Natural killer cell treated with Interleukin-12 subunit alpha and Interleukin-12 subunit beta and Interleukin-15 and Interleukin-18, amount 100 ng/mL, for 72 hours (primary cell): ENCODE results near the gene MAN2B2. TPM values are rescaled to one million over a fixed set of nuclear protein-coding genes. Genes with fewer than 3 reads are reported as not detected.
A peak's percentile ranks its signal among the peaks of the same experiment; 100 is the strongest.
"Not testable (repeated sequence)": the region's sequence is repeated elsewhere in the genome, so short reads cannot be mapped to it uniquely, and the experiment has no call there.

Experiments used
- ATAC-seq, 2 donors: fragments of 150-1000 bp; cut with Tn5 transposase in 1 of 2; sonication (Bioruptor Pico), chemical (Tn5 transposase) in 1 of 2; 2 replicates each; pipeline ENCODE4 v1.10.0; 2021
- DNase-seq: peaks from one replicate; pipeline ENCODE4 v3.0.0; 2022; ENCODE audit warnings: low spot score
- H3K27ac Mint-ChIP-seq, 2 donors: 1 replicate in 1 of 2; 2 replicates in 1 of 2; pipeline ENCODE4 v1.8.0; 2022; ENCODE audit warnings: mixed read lengths in 2 of 2, mild to moderate bottlenecking in 1 of 2, moderate library complexity in 1 of 2
- H3K27me3 Mint-ChIP-seq, 2 donors: 1 replicate in 1 of 2; 2 replicates in 1 of 2; pipeline ENCODE4 v1.8.0; 2022; ENCODE audit warnings: mixed read lengths in 2 of 2
- H3K36me3 Mint-ChIP-seq: one replicate; pipeline ENCODE4 v1.8.0; 2022; ENCODE audit warnings: mixed read lengths
- H3K4me1 Mint-ChIP-seq, 2 donors: 1 replicate in 1 of 2; 2 replicates in 1 of 2; pipeline ENCODE4 v1.8.0; 2022; ENCODE audit warnings: low read depth in 2 of 2, mixed read lengths in 2 of 2, mild to moderate bottlenecking in 1 of 2
- H3K4me3 Mint-ChIP-seq: one replicate; pipeline ENCODE4 v1.8.0; 2022; ENCODE audit warnings: mixed read lengths
- H3K9me3 Mint-ChIP-seq: 2 replicates; pipeline ENCODE4 v1.8.0; 2022; ENCODE audit warnings: mixed read lengths
- total RNA-seq, 2 donors: library from RNA; stranded (reverse); gene quantifications; one replicate each; pipeline ENCODE4 v1.2.3, GENCODE V29; 2022

The MAN2B2 gene
- total RNA-seq, 2 donors from 2014 or later = 23.8 to 30.7 TPM

DNA sequence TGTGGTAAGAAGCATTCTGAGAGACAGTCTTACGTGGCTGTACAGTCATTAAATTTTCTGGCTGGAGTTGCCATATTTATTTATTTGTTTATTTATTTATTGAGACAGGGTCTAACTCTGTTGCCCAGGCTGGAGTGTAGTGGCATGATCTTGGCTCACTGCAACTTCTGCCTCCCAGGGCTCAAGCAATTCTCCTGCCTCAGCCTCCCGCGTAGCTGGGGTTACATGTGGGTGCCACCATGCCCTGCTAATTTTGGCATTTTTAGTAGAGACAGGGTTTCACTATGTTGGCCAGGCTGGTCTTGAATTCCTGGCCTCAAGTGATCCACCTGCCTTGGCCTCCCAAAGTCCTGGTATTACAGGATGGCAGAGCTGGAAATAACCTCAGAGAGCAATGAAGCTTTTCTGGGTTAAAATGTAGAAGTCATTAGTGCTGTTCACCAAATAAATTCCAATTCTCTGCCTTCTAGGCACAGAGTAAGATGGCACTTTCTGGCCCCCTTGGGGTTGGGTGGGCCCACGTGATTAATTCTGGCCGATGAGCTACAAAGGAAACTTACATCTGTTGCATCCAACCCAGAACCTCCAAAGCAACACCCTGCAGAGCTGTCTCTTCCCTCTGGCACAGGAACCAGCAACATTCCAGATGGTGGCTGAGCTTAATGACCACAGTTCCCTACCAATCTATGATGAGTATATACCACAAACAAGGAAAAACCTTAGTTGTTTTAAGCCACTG lies 70.0 kb downstream of the MAN2B2 start:
- ATAC-seq = no peak
- no peak overlapping the region for H3K27ac Mint-ChIP-seq
- no peaks in the 10 kb centered on the region for H3K9me3 Mint-ChIP-seq
- peaks cover 17 to 36% of the 10 kb centered on the region in 2 donors for H3K4me1 Mint-ChIP-seq
- H3K27me3 Mint-ChIP-seq = no peaks in the 10 kb centered on the region
- DNase-seq = no peak
- peaks cover 23% of the 10 kb centered on the region for H3K36me3 Mint-ChIP-seq
- H3K4me3 Mint-ChIP-seq = no peak overlapping the region

GRCh38 chr4:6647169-6647568 lies 72.2 kb downstream of the MAN2B2 start:
- H3K4me3 Mint-ChIP-seq = no peak overlapping the region
- H3K4me1 Mint-ChIP-seq = peaks cover 6 to 17% of the 10 kb centered on the region in 2 donors
- no peaks in the 10 kb centered on the region for H3K9me3 Mint-ChIP-seq
- peaks cover 6% of the 10 kb centered on the region for H3K36me3 Mint-ChIP-seq
- no peak for DNase-seq
- no peak for ATAC-seq
- H3K27ac Mint-ChIP-seq = peak overlapping the region in 1 of 2 donors; percentile 3
- no peaks in the 10 kb centered on the region for H3K27me3 Mint-ChIP-seq

DNA sequence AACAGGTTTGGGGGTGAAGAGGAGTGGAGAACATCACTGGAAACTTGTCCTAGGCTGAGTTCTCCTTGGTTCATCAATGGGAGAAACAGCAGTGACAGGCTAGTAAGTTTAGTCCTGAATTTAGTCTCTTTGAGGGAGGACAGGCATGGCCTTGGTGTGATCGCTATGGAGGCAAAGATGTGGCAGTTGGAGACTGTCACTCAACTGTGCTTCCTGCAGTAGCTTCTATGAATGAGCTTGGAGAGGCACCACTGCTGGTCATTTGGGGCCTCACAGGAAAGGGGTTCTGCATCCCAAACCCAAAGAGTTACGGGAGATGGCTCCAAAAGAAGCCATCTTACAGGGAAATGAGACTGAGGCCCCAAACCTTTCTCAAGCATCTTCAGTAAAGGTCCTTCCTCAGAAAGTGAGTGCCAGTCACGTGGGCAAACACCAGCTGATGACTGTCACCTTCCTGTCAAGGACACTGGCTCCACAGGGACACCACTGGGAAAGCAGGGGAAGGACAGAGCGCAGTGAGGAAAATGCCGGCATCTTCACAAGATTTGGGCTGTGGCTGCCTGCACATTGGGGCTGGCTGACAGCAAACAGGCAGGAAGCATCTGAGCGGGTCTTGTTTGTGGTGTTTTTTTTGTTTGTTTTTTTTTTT lies 72.7 kb downstream of the MAN2B2 start:
- no peak for ATAC-seq
- Mint-ChIP-seq H3K27ac (peak overlapping the region in 1 of 2 donors; percentile 3), H3K4me1 (peaks cover under 1 to 11% of the 10 kb centered on the region in 2 donors), H3K4me3 (no peak overlapping the region), H3K27me3 (no peaks in the 10 kb centered on the region), H3K9me3 (no peaks in the 10 kb centered on the region), H3K36me3 (peaks cover under 1% of the 10 kb centered on the region)
- no peak for DNase-seq

- peaks cover 0 to 3% of the 10 kb centered on the region in 2 donors for H3K4me1 Mint-ChIP-seq
- H3K36me3 Mint-ChIP-seq = no peaks in the 10 kb centered on the region
- no peak for ATAC-seq
- H3K27me3 Mint-ChIP-seq = no peaks in the 10 kb centered on the region
- no peaks in the 10 kb centered on the region for H3K9me3 Mint-ChIP-seq
- no peak for DNase-seq
- no peak overlapping the region for H3K27ac Mint-ChIP-seq
- no peak overlapping the region for H3K4me3 Mint-ChIP-seq
Observed at GRCh38 chr4:6649216-6649615, 74.2 kb downstream of the MAN2B2 start.

- H3K36me3 Mint-ChIP-seq, H3K9me3 Mint-ChIP-seq, H3K27me3 Mint-ChIP-seq, ATAC-seq, DNase-seq, H3K27ac Mint-ChIP-seq, H3K4me1 Mint-ChIP-seq, H3K4me3 Mint-ChIP-seq: not testable (repeated sequence)
Observed at GRCh38 chr4:6654211-6654610, 79.2 kb downstream of the MAN2B2 start.

DNA sequence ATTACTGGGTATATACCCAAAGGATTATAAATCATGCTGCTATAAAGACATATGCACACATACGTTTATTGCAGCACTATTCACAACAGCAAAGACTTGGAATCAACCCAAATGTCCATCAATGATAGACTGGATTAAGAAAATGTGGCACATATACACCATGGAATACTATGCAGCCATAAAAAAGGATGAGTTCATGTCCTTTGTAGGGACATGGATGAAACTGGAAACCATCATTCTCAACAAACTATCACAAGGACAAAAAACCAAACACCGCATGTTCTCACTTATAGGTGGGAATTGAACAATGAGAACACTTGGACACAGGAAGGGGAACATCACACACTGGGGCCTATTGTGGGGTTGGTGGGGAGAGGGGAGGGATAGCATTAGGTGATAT lies 80.3 kb downstream of the MAN2B2 start:
- DNase-seq, H3K4me3 Mint-ChIP-seq, H3K27me3 Mint-ChIP-seq, H3K36me3 Mint-ChIP-seq, H3K9me3 Mint-ChIP-seq, H3K27ac Mint-ChIP-seq, ATAC-seq: not testable (repeated sequence)
- H3K4me1 Mint-ChIP-seq = peaks cover 0 to 11% of the 10 kb centered on the region in 2 donors

DNA sequence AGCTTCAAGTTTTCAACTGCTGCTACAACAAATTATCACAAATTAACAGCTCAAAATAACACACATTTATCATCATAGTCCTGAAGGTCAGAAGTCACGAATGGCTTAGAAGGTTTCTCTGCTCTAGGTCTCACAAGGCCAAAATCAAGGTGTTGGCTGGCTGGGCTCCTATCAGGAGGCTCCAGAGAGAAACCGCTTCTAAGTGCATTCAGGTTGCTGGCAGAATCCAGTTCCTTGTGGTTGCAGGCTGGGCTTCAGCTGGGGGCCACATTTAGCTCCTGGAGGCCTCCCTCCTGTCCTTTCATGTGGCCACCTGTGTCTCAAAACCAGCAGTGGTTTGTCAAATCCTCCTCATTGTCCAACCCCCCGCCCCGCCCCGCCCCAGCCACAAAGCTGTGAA lies 80.9 kb downstream of the MAN2B2 start:
- Mint-ChIP-seq H3K27me3 (peaks cover 6 to 10% of the 10 kb centered on the region in 2 donors), H3K9me3 (no peaks in the 10 kb centered on the region), H3K4me3 (no peak overlapping the region), H3K4me1 (peaks cover 0 to 11% of the 10 kb centered on the region in 2 donors), H3K36me3 (no peaks in the 10 kb centered on the region), H3K27ac (no peak overlapping the region)
- DNase-seq = no peak
- ATAC-seq = no peak

GRCh38 chr4:6657242-6658208 lies 82.5 kb downstream of the MAN2B2 start:
- peak overlapping the region; percentile 52 for H3K4me3 Mint-ChIP-seq
- no peak overlapping the region for H3K27ac Mint-ChIP-seq
- H3K4me1 Mint-ChIP-seq = peaks cover 0 to 11% of the 10 kb centered on the region in 2 donors
- no peak for ATAC-seq
- H3K27me3 Mint-ChIP-seq = peaks cover 16 to 17% of the 10 kb centered on the region in 2 donors
- no peak for DNase-seq
- H3K36me3 Mint-ChIP-seq = no peaks in the 10 kb centered on the region
- no peaks in the 10 kb centered on the region for H3K9me3 Mint-ChIP-seq

DNA sequence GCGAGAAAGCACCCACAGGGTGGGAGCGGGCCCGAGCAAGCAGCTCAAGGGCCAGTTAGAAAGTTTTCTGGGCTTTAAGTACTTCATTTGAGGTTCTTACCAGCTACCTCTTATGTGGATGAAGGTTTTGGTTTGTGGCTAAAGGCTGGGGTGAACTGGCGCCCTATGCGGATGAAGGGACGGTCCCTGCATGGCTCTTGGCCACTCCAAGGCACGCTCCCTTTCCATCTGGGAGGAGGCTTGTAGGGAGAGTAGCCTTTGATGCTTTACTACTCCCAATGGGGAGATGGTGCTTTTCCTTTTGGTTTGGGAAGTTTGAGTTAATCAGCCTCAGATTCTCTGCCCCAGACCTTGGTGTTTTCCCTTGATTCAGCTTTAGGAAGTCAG lies 83.2 kb downstream of the MAN2B2 start:
- Mint-ChIP-seq H3K36me3 (no peaks in the 10 kb centered on the region), H3K9me3 (no peaks in the 10 kb centered on the region), H3K27ac (no peak overlapping the region), H3K27me3 (peaks cover 17 to 20% of the 10 kb centered on the region in 2 donors), H3K4me3 (peak overlapping the region; percentile 52), H3K4me1 (peaks cover 0 to 11% of the 10 kb centered on the region in 2 donors)
- no peak for DNase-seq
- ATAC-seq = no peak

- ATAC-seq = peak; percentile 88 to 96
- no peaks in the 10 kb centered on the region for H3K9me3 Mint-ChIP-seq
Observed at GRCh38 chr4:6658597-6659075, 83.6 kb downstream of the MAN2B2 start.

GRCh38 chr4:6659897-6660296 lies 84.9 kb downstream of the MAN2B2 start:
- DNase-seq = no peak
- H3K9me3 Mint-ChIP-seq = no peaks in the 10 kb centered on the region
- H3K4me3 Mint-ChIP-seq = no peak overlapping the region
- H3K27ac Mint-ChIP-seq = no peak overlapping the region
- no peak for ATAC-seq
- no peaks in the 10 kb centered on the region for H3K36me3 Mint-ChIP-seq
- H3K4me1 Mint-ChIP-seq = peaks cover 0 to 11% of the 10 kb centered on the region in 2 donors
- H3K27me3 Mint-ChIP-seq = peaks cover 17 to 20% of the 10 kb centered on the region in 2 donors

More at GRCh38 chr4:6658597-6659075, 83.6 kb downstream of the MAN2B2 start:
- Mint-ChIP-seq H3K4me1 (peaks cover 0 to 11% of the 10 kb centered on the region in 2 donors), H3K27ac (no peak overlapping the region), H3K4me3 (peak overlapping the region; percentile 52), H3K36me3 (no peaks in the 10 kb centered on the region), H3K27me3 (peaks cover 17 to 20% of the 10 kb centered on the region in 2 donors)
- DNase-seq = peak; percentile 84

GRCh38 chr4:6660430-6660829 lies 85.4 kb downstream of the MAN2B2 start:
- H3K27ac Mint-ChIP-seq = no peak overlapping the region
- peaks cover 0 to 11% of the 10 kb centered on the region in 2 donors for H3K4me1 Mint-ChIP-seq
- H3K36me3 Mint-ChIP-seq = no peaks in the 10 kb centered on the region
- H3K4me3 Mint-ChIP-seq = no peak overlapping the region
- peaks cover 17 to 20% of the 10 kb centered on the region in 2 donors for H3K27me3 Mint-ChIP-seq
- ATAC-seq (no peak), DNase-seq (no peak)
- no peaks in the 10 kb centered on the region for H3K9me3 Mint-ChIP-seq

- H3K36me3 Mint-ChIP-seq = no peaks in the 10 kb centered on the region
- H3K27ac Mint-ChIP-seq = no peak overlapping the region
- H3K4me1 Mint-ChIP-seq = peaks cover 0 to 11% of the 10 kb centered on the region in 2 donors
- peaks cover 18 to 20% of the 10 kb centered on the region in 2 donors for H3K27me3 Mint-ChIP-seq
- H3K4me3 Mint-ChIP-seq = no peak overlapping the region
- H3K9me3 Mint-ChIP-seq = no peaks in the 10 kb centered on the region
- no peak for ATAC-seq
- no peak for DNase-seq
Observed at GRCh38 chr4:6662591-6662990, 87.6 kb downstream of the MAN2B2 start.
